Ureter (tissue), 1 donor: Measurements from ENCODE around the gene TPRG1L. TPM values are rescaled to one million over a fixed set of nuclear protein-coding genes. Genes with fewer than 3 reads are reported as not detected.

Experiments used
- DNase-seq: peaks from one replicate; pipeline ENCODE4 v3.0.0-alpha.2; 2020; ENCODE audit warnings: low spot score
- total RNA-seq: library from RNA; stranded (reverse); gene quantifications from one replicate; pipeline ENCODE4 v1.2.4, GENCODE V29; 2023
- donor health status: DM: yes; HTN: yes; CAD: no.

Gene TPRG1L
- total RNA-seq, 1 donor from 2014 or later, result 54.7 TPM

- DNase-seq, result no peak
Observed at GRCh38 chr1:3628445-3628844, 3.6 kb downstream of the TPRG1L start.

DNA sequence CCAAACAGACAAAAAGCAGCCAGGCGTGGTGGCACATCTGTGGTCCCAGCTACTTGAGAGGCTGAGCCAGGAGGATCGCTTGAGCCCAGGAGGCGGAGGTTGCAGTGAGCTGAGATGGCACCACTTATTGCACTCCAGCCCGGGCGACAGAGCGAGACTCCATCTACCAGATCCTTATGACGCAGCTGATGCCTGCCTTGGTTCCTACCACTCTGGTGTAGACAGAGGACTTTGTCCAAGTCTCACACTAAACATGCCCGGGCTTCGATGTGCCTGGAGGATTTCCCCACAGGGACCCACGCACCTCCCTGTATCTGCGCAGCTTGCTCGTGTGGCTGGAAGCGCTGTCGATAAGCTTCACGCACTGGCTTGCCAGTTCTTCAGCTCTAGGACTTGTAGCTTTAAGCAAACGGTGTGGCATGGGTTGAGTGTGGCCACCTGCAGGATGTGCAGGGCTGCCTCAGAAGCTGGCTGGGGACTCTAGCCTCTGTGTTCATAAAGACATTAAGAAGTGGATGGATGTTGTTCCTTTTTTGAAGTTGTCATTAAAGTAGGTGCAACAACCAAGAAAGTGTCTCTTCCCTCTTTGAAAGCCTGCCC is 4.8 kb downstream of the TPRG1L start:
- DNase-seq, result no peak

- DNase-seq, result no peak
Observed at GRCh38 chr1:3630161-3630611, 5.4 kb downstream of the TPRG1L start.

GRCh38 chr1:3630914-3631313 is 6.1 kb downstream of the TPRG1L start:
- no peak for DNase-seq

DNA sequence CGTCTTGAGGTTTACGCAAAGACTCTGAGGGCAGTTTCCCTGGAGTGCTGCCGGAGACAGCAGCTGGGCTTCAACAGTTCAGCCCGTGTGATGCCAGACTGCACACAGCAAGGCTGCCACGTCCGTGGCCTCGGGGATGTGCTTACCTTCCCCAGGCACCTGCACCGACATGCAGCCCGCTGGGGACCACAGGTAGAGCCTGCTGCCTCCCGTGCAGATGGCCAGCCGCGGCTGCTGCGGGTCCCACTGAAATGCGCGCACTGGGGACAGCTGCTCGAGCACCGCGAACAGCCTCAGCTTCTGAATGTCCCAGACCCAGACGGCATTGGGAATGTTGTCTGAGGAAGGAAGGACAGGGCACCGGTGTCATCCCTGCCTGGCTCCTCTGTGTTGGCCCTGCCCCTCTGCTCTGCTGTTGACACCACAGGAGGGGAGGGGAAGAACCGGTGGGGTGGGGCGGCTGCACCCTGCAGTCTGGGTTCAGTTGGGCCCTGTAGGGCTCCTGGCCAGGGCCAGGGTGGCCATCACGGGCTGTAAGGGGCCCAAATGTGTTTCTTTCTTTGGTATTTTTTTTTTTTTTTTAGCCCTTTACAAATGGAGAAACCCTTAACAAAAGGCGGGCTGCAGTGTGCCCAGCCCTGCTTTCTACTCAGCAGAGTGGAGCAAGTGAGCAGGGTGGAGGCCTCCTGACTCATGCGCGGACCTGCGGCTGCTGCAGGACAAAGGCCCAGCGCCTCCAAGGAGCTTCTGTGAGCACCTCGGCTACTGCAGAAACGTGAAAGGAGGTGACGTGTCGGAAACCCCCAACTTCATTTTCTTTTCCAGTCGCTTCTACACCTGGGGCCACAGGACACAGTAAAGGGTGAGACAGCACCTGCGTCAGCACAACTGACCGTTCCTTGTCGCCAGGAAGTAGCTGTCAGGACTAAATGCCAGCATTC is 6.8 kb downstream of the TPRG1L start:
- no peak for DNase-seq

- DNase-seq, result no peak
Observed at GRCh38 chr1:3632298-3632697, 7.5 kb downstream of the TPRG1L start.

- no peak for DNase-seq
Observed at GRCh38 chr1:3632716-3633343, 8.0 kb downstream of the TPRG1L start.

DNA sequence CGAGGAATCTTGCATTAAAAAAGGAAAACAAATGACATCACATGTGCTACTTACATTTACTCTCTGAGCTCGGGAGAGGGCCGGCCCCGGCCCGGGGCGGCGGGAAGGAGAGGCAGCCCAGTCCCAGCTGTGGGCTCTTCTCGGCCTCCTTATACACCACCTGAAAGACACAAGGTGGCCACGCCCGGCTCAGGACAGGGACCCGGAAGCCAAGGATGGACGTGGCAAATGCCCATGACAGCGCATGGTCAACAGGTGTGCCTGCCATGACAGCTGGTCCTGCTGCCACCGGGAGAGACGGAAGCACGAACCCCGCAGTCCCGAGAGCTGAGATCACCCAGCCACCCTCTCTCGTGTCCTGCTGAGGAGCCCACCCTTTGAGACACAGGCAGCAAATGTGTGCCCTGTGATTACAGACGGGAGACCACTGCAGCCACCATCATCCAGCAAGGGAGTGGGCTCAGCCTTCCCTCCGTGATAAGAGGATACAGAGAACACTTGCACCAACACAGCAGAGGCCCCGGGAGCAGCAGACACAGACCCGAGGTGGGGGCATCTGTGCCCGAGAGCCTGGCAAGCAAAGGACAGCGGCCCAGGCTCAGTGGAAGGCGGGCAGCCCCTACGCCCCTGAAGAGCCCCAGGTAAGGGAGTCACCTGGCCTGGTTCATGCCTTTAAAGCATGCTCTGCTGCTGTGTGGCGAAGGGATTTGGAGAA is 8.7 kb downstream of the TPRG1L start:
- DNase-seq, result no peak

DNA sequence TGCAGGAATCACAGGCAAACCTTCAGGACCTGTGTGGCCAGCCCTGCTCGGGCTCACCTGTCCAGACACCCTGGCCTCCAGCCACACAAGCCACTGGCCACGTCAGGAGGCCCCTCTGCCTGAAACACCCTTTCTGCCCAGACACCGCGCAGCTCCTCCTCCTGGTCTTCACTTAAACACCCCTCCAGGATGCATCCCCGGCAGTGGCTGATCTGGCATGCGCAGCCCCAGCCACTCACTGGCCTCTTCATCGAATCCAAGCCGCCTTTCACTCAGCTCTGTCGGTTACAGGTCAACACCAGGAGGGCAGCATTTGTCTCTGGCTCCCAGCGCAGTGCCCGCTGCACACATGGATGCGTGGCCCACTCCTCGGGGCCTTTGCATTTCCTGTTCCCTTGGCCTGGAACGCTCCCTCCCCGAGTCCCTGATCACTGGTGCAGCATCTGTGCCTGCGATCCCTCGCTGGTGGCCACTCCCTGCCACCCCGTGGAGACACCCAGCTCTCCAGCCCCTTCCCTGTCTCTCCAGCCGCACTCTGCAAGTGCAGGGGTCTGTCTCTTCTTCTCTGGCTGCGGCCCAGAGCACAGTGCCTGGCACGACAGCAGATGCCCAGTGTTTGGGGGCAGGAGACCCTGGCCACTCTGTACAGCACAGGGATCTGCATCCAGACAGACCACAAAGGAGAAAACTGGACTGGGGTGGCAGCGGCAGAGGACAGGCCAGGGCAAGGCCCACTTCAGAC is 9.4 kb downstream of the TPRG1L start:
- no peak for DNase-seq

DNA sequence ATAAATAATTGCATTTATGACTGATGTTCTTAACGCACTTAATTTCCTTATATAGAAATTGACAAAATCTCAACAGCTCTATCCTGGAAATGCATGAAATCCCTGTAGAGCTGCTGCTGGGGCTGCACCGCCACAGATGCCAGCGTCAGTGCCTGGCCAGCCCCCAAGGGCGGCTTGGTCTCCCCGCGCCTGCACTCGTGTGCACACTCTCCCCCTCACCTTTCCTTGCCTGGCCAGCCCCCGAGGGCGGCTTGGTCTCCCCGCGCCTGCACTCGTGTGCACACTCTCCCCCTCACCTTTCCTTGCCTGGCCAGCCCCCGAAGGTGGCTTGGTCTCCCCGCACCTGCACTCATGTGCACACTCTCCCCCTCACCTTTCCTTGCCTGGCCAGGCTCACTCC is 11.3 kb downstream of the TPRG1L start:
- no peak for DNase-seq

DNA sequence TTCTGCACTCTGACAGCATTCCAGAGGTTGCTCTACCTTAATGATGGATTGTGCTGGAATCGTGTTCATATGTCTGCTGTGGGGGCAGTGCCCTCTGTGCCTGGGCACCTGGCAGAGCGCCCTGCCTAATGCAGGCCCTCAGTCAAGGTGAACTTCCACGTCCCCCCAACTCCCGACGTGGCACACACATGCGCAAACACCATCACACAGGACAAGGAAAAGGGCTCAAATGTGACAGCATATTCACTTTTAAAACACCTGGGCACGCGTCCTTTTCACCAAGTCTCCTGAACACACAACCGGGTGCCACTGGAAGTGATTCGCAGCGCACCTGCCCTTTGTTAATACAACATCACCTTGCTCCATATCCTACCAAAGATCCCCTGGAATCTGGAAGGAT is 11.7 kb downstream of the TPRG1L start:
- no peak for DNase-seq

GRCh38 chr1:3638027-3638426 is 13.2 kb downstream of the TPRG1L start:
- DNase-seq, result no peak

DNA sequence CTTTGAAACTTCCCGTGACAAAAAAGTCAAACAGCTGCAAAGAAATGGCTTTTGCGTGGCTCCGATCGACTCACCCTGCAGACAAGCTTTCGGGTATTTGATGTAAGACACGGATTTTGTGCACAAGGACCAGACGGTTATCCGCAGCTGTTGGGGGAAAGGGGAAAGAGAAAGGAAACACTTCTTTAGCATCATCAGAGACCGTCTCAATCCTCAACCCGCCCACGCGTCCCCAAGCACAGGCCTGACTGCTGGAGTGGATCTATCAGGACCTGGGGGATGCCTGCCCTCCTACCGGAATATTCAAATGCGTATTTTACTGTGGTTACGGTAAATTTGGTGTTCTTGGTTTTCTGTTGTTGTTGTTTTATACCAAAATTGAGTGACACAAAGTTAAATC is 13.9 kb downstream of the TPRG1L start:
- DNase-seq, result no peak

GRCh38 chr1:3639397-3639911 is 14.6 kb downstream of the TPRG1L start:
- no peak for DNase-seq

GRCh38 chr1:3640121-3640837 is 15.5 kb downstream of the TPRG1L start:
- DNase-seq, result no peak

GRCh38 chr1:3641046-3641760 is 16.4 kb downstream of the TPRG1L start:
- DNase-seq, result no peak

- no peak for DNase-seq
Observed at GRCh38 chr1:3641816-3642215, 17.0 kb downstream of the TPRG1L start.

- DNase-seq, result no peak
Observed at GRCh38 chr1:3642919-3643675, 18.3 kb downstream of the TPRG1L start.

GRCh38 chr1:3644273-3644672 is 19.5 kb downstream of the TPRG1L start:
- no peak for DNase-seq
